Psoas muscle (tissue), 8 donors: ENCODE results near the gene GALM. TPM values are rescaled to one million over a fixed set of nuclear protein-coding genes. Genes with fewer than 3 reads are reported as not detected.

ENCODE experiments used
- ATAC-seq, 4 donors: fragments of 200-7000 bp; cut with Tn5 transposase; one replicate each; pipeline ENCODE4 v1.9.1; 2020; ENCODE audit warnings: moderate library complexity in 3 of 4, mild to moderate bottlenecking in 2 of 4
- DNase-seq, 2 donors: peaks; one replicate each; pipeline ENCODE4 v3.0.0-alpha.2; 2020
- H3K27ac ChIP-seq: fragments of 200-600 bp; one replicate; pipeline ENCODE4 v1.8.0; 2022
- H3K27me3 ChIP-seq, 3 donors: fragments of 200-600 bp in 1 of 3; one replicate each; pipeline versions ENCODE4 v1.6.1 to v1.8.0; 2013 to 2022; ENCODE audit warnings: low read length in 2 of 3, mild to moderate bottlenecking in 2 of 3, moderate library complexity in 1 of 3; ENCODE audit not compliant: insufficient read depth in 3 of 3
- H3K36me3 ChIP-seq, 2 donors: fragments of 200-600 bp in 1 of 2; one replicate each; pipeline versions ENCODE4 v1.6.1 to v1.8.0; 2013 to 2022; ENCODE audit warnings: low read depth in 1 of 2, mild to moderate bottlenecking in 1 of 2, moderate library complexity in 1 of 2; ENCODE audit not compliant: insufficient read depth in 1 of 2
- H3K4me1 ChIP-seq: fragments of 200-600 bp; one replicate; pipeline ENCODE4 v1.8.0; 2022
- H3K4me3 ChIP-seq: fragments of 200-600 bp; one replicate; pipeline ENCODE4 v1.8.0; 2022; ENCODE audit warnings: mild to moderate bottlenecking
- H3K9me3 ChIP-seq: fragments of 200-600 bp; one replicate; pipeline ENCODE4 v1.8.0; 2022
- CTCF ChIP-seq: fragments of 200-600 bp; IDR thresholded peaks from one replicate; pipeline ENCODE4 v1.8.0; 2022; ENCODE audit warnings: antibody characterized with exemption
- WGBS, 3 donors: extraction: QIAGEN DNeasy Blood & Tissue Kit; methylation state at CpG; one replicate each; pipeline versions ENCODE4 v1.1.6 to v1.1.7; 2013; 5-methylcytosine and 5-hydroxymethylcytosine counted together
- intact Hi-C, 2 donors: fragments of 100-400 bp; cut with DNase I; formaldehyde crosslinking; loops; one replicate each; pipeline versions ENCODE4 v1.11.0 to v1.14.2; 2022
- polyA plus RNA-seq, 3 donors: library from polyadenylated mRNA; stranded (reverse); fragments of 200-250 nt; gene quantifications; one replicate each; pipeline ENCODE4 v1.2.3, GENCODE V29; 2013
- total RNA-seq, 4 donors: library from RNA; stranded (reverse); fragmentation: NEBNext Ultra II Directional in 2 of 4; extraction: Animal tissue kit (Norgen Biotek cat#: 25700) in 2 of 4; gene quantifications; one replicate each; pipeline versions ENCODE4 v1.2.1 to v1.2.4, GENCODE V29; 2021 to 2023
- donor health status: healthy with polysubstance abuse.
- donor health status: DM: no; HTN: no; CAD: no; lungs with moderate emphysema.
- donor health status: Bipolar disorder and iron deficiency.
- donor health status: healthy.
- donor health status: DM: yes; HTN: yes; CAD: no.
- donor health status: DM: no; HTN: no; CAD: no.
- donor health status: DM: no; HTN: no; CAD: no.
- donor health status: DM: yes; HTN: yes; CAD: no.

The GALM gene
- total and polyA plus RNA-seq, 7 donors = 2.0 to 16.1 (median 5.4) TPM

- TF ChIP-seq CTCF = no peak
- Histone ChIP-seq H3K27ac (no peak overlapping the region), H3K36me3 (no peaks in the 10 kb centered on the region), H3K9me3 (no peaks in the 10 kb centered on the region), H3K27me3 (no peaks in the 10 kb centered on the region), H3K4me3 (no peak overlapping the region), H3K4me1 (no peaks in the 10 kb centered on the region)
- intact Hi-C loops = no loop called here
- DNase-seq (no peak), ATAC-seq (no peak)
Measured at GRCh38 chr2:38621018-38621417, 44.9 kb upstream of the GALM start.

GRCh38 chr2:38622210-38622609, 43.7 kb upstream of the GALM start:
- Histone ChIP-seq H3K27me3 (no peaks in the 10 kb centered on the region), H3K4me1 (no peaks in the 10 kb centered on the region), H3K9me3 (no peaks in the 10 kb centered on the region), H3K27ac (no peak overlapping the region), H3K4me3 (no peak overlapping the region), H3K36me3 (no peaks in the 10 kb centered on the region)
- intact Hi-C loops = no loop called here
- TF ChIP-seq CTCF = no peak
- WGBS, 3 donors = 87 to 94% (median 87%) methylated on average over 3 of the region's 3 CpGs
- ATAC-seq (no peak), DNase-seq (no peak)

- Histone ChIP-seq H3K9me3 (peaks cover 4% of the 10 kb centered on the region), H3K27me3 (no peaks in the 10 kb centered on the region), H3K27ac (no peak overlapping the region), H3K4me1 (no peaks in the 10 kb centered on the region), H3K36me3 (no peaks in the 10 kb centered on the region), H3K4me3 (no peak overlapping the region)
- ATAC-seq = no peak
- no peak for TF ChIP-seq CTCF
- 75 to 83% (median 79%) methylated on average over 7 of the region's 7 CpGs for WGBS, 3 donors
- no peak for DNase-seq
- intact Hi-C loops = no loop called here
Measured at GRCh38 chr2:38626326-38627035, 39.4 kb upstream of the GALM start.

GRCh38 chr2:38627391-38627790, 38.5 kb upstream of the GALM start:
- no peaks in the 10 kb centered on the region for H3K4me1 ChIP-seq
- ATAC-seq (no peak), DNase-seq (no peak)
- TF ChIP-seq CTCF = no peak
- H3K27me3 ChIP-seq = no peaks in the 10 kb centered on the region
- no peak overlapping the region for H3K27ac ChIP-seq
- peaks cover 4% of the 10 kb centered on the region for H3K9me3 ChIP-seq
- 61 to 67% (median 65%) methylated on average over 4 of the region's 4 CpGs for WGBS, 3 donors
- H3K36me3 ChIP-seq = no peaks in the 10 kb centered on the region
- intact Hi-C loops = no loop called here
- H3K4me3 ChIP-seq = no peak overlapping the region

GRCh38 chr2:38629684-38630083, 36.2 kb upstream of the GALM start:
- TF ChIP-seq CTCF = no peak
- ATAC-seq (no peak), DNase-seq (no peak)
- H3K36me3 ChIP-seq = no peaks in the 10 kb centered on the region
- H3K4me1 ChIP-seq = no peaks in the 10 kb centered on the region
- peaks cover 4% of the 10 kb centered on the region for H3K9me3 ChIP-seq
- 81 to 100% (median 95%) methylated on average over 1 of the region's 1 CpG for WGBS, 3 donors
- intact Hi-C loops = no loop called here
- H3K27ac ChIP-seq = no peak overlapping the region
- no peak overlapping the region for H3K4me3 ChIP-seq
- H3K27me3 ChIP-seq = no peaks in the 10 kb centered on the region
